ENCODE results near the gene WBP2NL. TPM values are rescaled to one million over a fixed set of nuclear protein-coding genes. Genes with fewer than 3 reads are reported as not detected.

WBP2NL gene
- total RNA-seq, 4 donors from 2014 or later, result 1.3 to 5.1 (median 2.7) TPM

GRCh38 chr22:42077486-42078125, 79.0 kb downstream of the WBP2NL start:
- peak overlapping the region in 2 of 3 donors; percentile 97 to 99 for H3K27ac ChIP-seq
- peaks cover 25 to 45% of the 10 kb centered on the region in 2 donors for H3K4me1 ChIP-seq
- WGBS, 2 donors, result 89 to 90% methylated on average over 8 to 15 of the region's 21 CpGs

More at GRCh38 chr22:42077486-42078125, 79.0 kb downstream of the WBP2NL start:
- Histone ChIP-seq H3K27me3 (no peaks in the 10 kb centered on the region), H3K9me3 (no peaks in the 10 kb centered on the region), H3K36me3 (peaks cover 0 to 11% of the 10 kb centered on the region in 2 donors), H3K4me3 (replicated peaks in 1 of 3) (no peak overlapping the region)
- TF ChIP-seq POLR2A (IDR thresholded peaks at IDR 0.05), result no peak
- TF ChIP-seq, protein P1, sequence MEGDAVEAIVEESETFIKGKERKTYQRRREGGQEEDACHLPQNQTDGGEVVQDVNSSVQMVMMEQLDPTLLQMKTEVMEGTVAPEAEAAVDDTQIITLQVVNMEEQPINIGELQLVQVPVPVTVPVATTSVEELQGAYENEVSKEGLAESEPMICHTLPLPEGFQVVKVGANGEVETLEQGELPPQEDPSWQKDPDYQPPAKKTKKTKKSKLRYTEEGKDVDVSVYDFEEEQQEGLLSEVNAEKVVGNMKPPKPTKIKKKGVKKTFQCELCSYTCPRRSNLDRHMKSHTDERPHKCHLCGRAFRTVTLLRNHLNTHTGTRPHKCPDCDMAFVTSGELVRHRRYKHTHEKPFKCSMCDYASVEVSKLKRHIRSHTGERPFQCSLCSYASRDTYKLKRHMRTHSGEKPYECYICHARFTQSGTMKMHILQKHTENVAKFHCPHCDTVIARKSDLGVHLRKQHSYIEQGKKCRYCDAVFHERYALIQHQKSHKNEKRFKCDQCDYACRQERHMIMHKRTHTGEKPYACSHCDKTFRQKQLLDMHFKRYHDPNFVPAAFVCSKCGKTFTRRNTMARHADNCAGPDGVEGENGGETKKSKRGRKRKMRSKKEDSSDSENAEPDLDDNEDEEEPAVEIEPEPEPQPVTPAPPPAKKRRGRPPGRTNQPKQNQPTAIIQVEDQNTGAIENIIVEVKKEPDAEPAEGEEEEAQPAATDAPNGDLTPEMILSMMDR (IDR thresholded peaks at IDR 0.05), result no peak
- intact Hi-C loops (cut with DNase I), result loop anchor here (10.0 kb wide), 1 partner anchor 123 kb away; the partner anchor contains the start of gene SMIM45
- DNase-seq, result no peak

Small RNAs within 50 kb of the gene (small RNA-seq; reads per million reads assigned to genes)
- gene SNORD13P1, result not detected

Other genes with a start within 250 kb of the WBP2NL start
- 10 to 100 TPM in 3 of 4 donors, 1 to 10 TPM in 1; 6.6 to 18.8 (median 14.4) TPM for gene CCDC134, start 198.1 kb upstream of the WBP2NL start, total RNA-seq
- 10 to 100 TPM; 34.4 to 91.8 (median 63.7) TPM for gene SREBF2, start 165.7 kb upstream of the WBP2NL start, total RNA-seq
- gene SHISA8, start 83.7 kb upstream of the WBP2NL start, total RNA-seq, result not detected
- not detected for gene TNFRSF13C, start 72.0 kb upstream of the WBP2NL start, total RNA-seq
- under 1 TPM in 1 of 4 donors, not detected in 3; 0.56 TPM for gene CENPM, start 51.6 kb upstream of the WBP2NL start, total RNA-seq
- under 1 TPM; 0.22 to 0.75 (median 0.40) TPM for gene SEPTIN3, start 29.3 kb upstream of the WBP2NL start, total RNA-seq
- gene NAGA, start 72.0 kb downstream of the WBP2NL start, total RNA-seq, result 10 to 100 TPM; 36.8 to 40.9 (median 38.0) TPM
- gene PHETA2, start 75.5 kb downstream of the WBP2NL start, total RNA-seq, result 10 to 100 TPM in 1 of 4 donors, 1 to 10 TPM in 3; 5.5 to 13.7 (median 7.3) TPM
- 10 to 100 TPM; 18.7 to 30.2 (median 22.0) TPM for gene SMDT1, start 80.9 kb downstream of the WBP2NL start, total RNA-seq
- gene NDUFA6, start 92.0 kb downstream of the WBP2NL start, total RNA-seq, result 10 to 100 TPM; 32.9 to 85.6 (median 73.4) TPM
- gene CYP2D6, start 132.0 kb downstream of the WBP2NL start, total RNA-seq, result 1 to 10 TPM in 2 of 4 donors, under 1 TPM in 2; 0.73 to 2.7 (median 1.6) TPM

All from thyroid gland (tissue), 4 donors.